Spinal cord (tissue), 4 donors: ENCODE data around the gene COPB2. TPM values are rescaled to one million over a fixed set of nuclear protein-coding genes. Genes with fewer than 3 reads are reported as not detected.

Experiments
- polyA plus RNA-seq, 2 donors: library from polyadenylated mRNA; unstranded; fragments of 120-200 nt; gene quantifications; one replicate each; pipeline ENCODE4 v1.2.1, GENCODE V29; 2013; ENCODE audit not compliant: insufficient read length in 2 of 2
- small RNA-seq: library from RNA; depleted of rRNA; stranded (forward); fragments of <200 nt; gene quantifications from one replicate; pipeline ENCODE3, GENCODE V24; 2014; ENCODE audit warnings: low replicate concordance
- total RNA-seq, 2 donors: library from RNA; depleted of rRNA in 1 of 2; stranded (reverse); fragments of 120-200 nt in 1 of 2; fragments of >200 nt in 1 of 2; gene quantifications; one replicate each; pipeline versions ENCODE4 v1.2.3 to v1.2.4, GENCODE V29; 2013 to 2014

The COPB2 gene
- total and polyA plus RNA-seq, 4 donors: 96.9 to 146 (median 131) TPM

Small RNA genes within 50 kb of the gene (small RNA-seq; reads per million reads assigned to genes)
- not detected for gene RF00026

Other genes with a start within 250 kb of the COPB2 start
- gene MRPS22, start 45.6 kb downstream of the COPB2 start, total RNA-seq: 10 to 100 TPM; 59.3 to 59.8 TPM
- gene MRPS22, start 45.6 kb downstream of the COPB2 start, polyA plus RNA-seq: 10 to 100 TPM; 44.8 to 52.6 TPM
- not detected for gene RBP2, start 86.9 kb upstream of the COPB2 start, total RNA-seq
- gene RBP2, start 86.9 kb upstream of the COPB2 start, polyA plus RNA-seq: under 1 TPM; 0.23 to 0.38 TPM
- 100 to 1,000 TPM in 1 of 2 donors, 10 to 100 TPM in 1; 53.0 to 274 TPM for gene RBP1, start 150.1 kb upstream of the COPB2 start, total RNA-seq
- 100 to 1,000 TPM; 258 to 325 TPM for gene RBP1, start 150.1 kb upstream of the COPB2 start, polyA plus RNA-seq